Lower lobe of right lung (tissue), 2 donors: Measurements from ENCODE around the gene SUOX. TPM values are rescaled to one million over a fixed set of nuclear protein-coding genes. Genes with fewer than 3 reads are reported as not detected.
"Not testable (repeated sequence)": the region's sequence is repeated elsewhere in the genome, so short reads cannot be mapped to it uniquely, and the experiment has no call there.

Experiments used
- ATAC-seq, 2 donors: fragments of 200-7000 bp; cut with Tn5 transposase; one replicate each; pipeline ENCODE4 v1.9.1; 2020 to 2022; ENCODE audit warnings: mild to moderate bottlenecking in 2 of 2, moderate library complexity in 2 of 2
- DNase-seq: peaks from one replicate; pipeline ENCODE4 v3.0.0-alpha.2; 2020
- H3K27ac ChIP-seq: fragments of 200-600 bp; one replicate; pipeline ENCODE4 v1.8.0; 2022
- H3K27me3 ChIP-seq: fragments of 200-600 bp; one replicate; pipeline ENCODE4 v1.8.0; 2022; ENCODE audit warnings: low read depth
- H3K36me3 ChIP-seq: fragments of 200-600 bp; one replicate; pipeline ENCODE4 v1.8.0; 2022; ENCODE audit warnings: mild to moderate bottlenecking
- H3K4me1 ChIP-seq: fragments of 200-600 bp; one replicate; pipeline ENCODE4 v1.8.0; 2022
- H3K4me3 ChIP-seq: fragments of 200-600 bp; one replicate; pipeline ENCODE4 v1.8.0; 2022; ENCODE audit warnings: mild to moderate bottlenecking
- H3K9me3 ChIP-seq: fragments of 200-600 bp; one replicate; pipeline ENCODE4 v1.8.0; 2022
- CTCF ChIP-seq: fragments of 200-600 bp; IDR thresholded peaks from one replicate; pipeline ENCODE4 v1.8.0; 2022; ENCODE audit warnings: antibody characterized with exemption, mild to moderate bottlenecking
- intact Hi-C: fragments of 100-400 bp; cut with DNase I; formaldehyde crosslinking; loops from one replicate; pipeline ENCODE4 v1.11.0; 2022
- total RNA-seq: library from RNA; stranded (reverse); fragmentation: NEBNext Ultra II Directional; extraction: Animal tissue kit (Norgen Biotek cat#: 25700); gene quantifications from one replicate; pipeline ENCODE4 v1.2.1, GENCODE V29; 2021
- donor health status: DM: no; HTN: yes; CAD: no; lungs with severe emphysema.

The SUOX gene
- total RNA-seq, 1 donor from 2014 or later: 23.3 TPM

GRCh38 chr12:55978393-55978792 is 18.7 kb upstream of the SUOX start:
- intact Hi-C loops: no loop called here
- Histone ChIP-seq H3K27ac (no peak overlapping the region), H3K4me3 (no peak overlapping the region), H3K4me1 (peaks cover 53% of the 10 kb centered on the region), H3K36me3 (peaks cover 19% of the 10 kb centered on the region), H3K9me3 (no peaks in the 10 kb centered on the region), H3K27me3 (no peaks in the 10 kb centered on the region)
- TF ChIP-seq CTCF: no peak
- no peak for DNase-seq
- ATAC-seq: no peak

GRCh38 chr12:55979069-55979468 is 18.0 kb upstream of the SUOX start:
- H3K4me3 ChIP-seq: no peak overlapping the region
- intact Hi-C loops: no loop called here
- H3K36me3 ChIP-seq: peaks cover 25% of the 10 kb centered on the region
- H3K4me1 ChIP-seq: peaks cover 53% of the 10 kb centered on the region
- no peak overlapping the region for H3K27ac ChIP-seq
- no peaks in the 10 kb centered on the region for H3K9me3 ChIP-seq
- ATAC-seq: peak; percentile 9 to 61
- H3K27me3 ChIP-seq: no peaks in the 10 kb centered on the region
- no peak for DNase-seq
- TF ChIP-seq CTCF: no peak

GRCh38 chr12:55981882-55982281 is 15.2 kb upstream of the SUOX start:
- H3K9me3 ChIP-seq, H3K27me3 ChIP-seq, H3K27ac ChIP-seq, intact Hi-C loops, DNase-seq, H3K4me3 ChIP-seq: not testable (repeated sequence)
- Histone ChIP-seq H3K4me1 (peaks cover 28% of the 10 kb centered on the region), H3K36me3 (peaks cover 53% of the 10 kb centered on the region)
- ATAC-seq: peak in 1 of 2 donors; percentile 59

- TF ChIP-seq CTCF: no peak
- Histone ChIP-seq H3K4me3 (no peak overlapping the region), H3K4me1 (peaks cover 23% of the 10 kb centered on the region), H3K27me3 (no peaks in the 10 kb centered on the region), H3K9me3 (no peaks in the 10 kb centered on the region), H3K36me3 (peaks cover 54% of the 10 kb centered on the region), H3K27ac (no peak overlapping the region)
- intact Hi-C loops: no loop called here
- ATAC-seq (peak in 1 of 2 donors; percentile 10), DNase-seq (no peak)
Observed at GRCh38 chr12:55982319-55982936, 14.6 kb upstream of the SUOX start.

GRCh38 chr12:55983232-55983842 is 13.7 kb upstream of the SUOX start:
- Histone ChIP-seq H3K9me3 (no peaks in the 10 kb centered on the region), H3K27ac (no peak overlapping the region), H3K36me3 (peaks cover 62% of the 10 kb centered on the region), H3K4me3 (no peak overlapping the region), H3K4me1 (peaks cover 14% of the 10 kb centered on the region), H3K27me3 (no peaks in the 10 kb centered on the region)
- intact Hi-C loops: no loop called here
- ATAC-seq (no peak), DNase-seq (no peak)
- no peak for TF ChIP-seq CTCF

- Histone ChIP-seq H3K4me1 (peaks cover 5% of the 10 kb centered on the region), H3K36me3 (peaks cover 77% of the 10 kb centered on the region), H3K4me3 (no peak overlapping the region), H3K9me3 (no peaks in the 10 kb centered on the region), H3K27ac (no peak overlapping the region), H3K27me3 (no peaks in the 10 kb centered on the region)
- DNase-seq: no peak
- no peak for TF ChIP-seq CTCF
- intact Hi-C loops: no loop called here
- ATAC-seq: no peak
Observed at GRCh38 chr12:55984861-55985260, 12.2 kb upstream of the SUOX start.
